K562 (cell line): ENCODE results near the gene RXRB. TPM values are rescaled to one million over a fixed set of nuclear protein-coding genes. Genes with fewer than 3 reads are reported as not detected.

Experiments
- E2F5 ChIP-seq: sonication (generic); formaldehyde crosslinking; IDR thresholded peaks from 2 replicates; pipeline ENCODE4 v1.8.0; 2022; ENCODE audit warnings: mild to moderate bottlenecking, missing genetic modification reagents
- MGA ChIP-seq: fragments of 450-650 bp; IDR thresholded peaks from 2 replicates; pipeline ENCODE4 v1.6.1; 2016; ENCODE audit warnings: mild to moderate bottlenecking, moderate library complexity
- PATZ1 ChIP-seq: fragments of 250-450 bp; sonication (Bioruptor Pico); IDR thresholded peaks from 2 replicates; pipeline ENCODE4 v1.5.0; 2020; ENCODE audit warnings: mild to moderate bottlenecking, borderline replicate concordance
- ZBTB49 ChIP-seq: sonication (generic); formaldehyde crosslinking; IDR thresholded peaks from 2 replicates; pipeline ENCODE4 v1.8.0; 2022; ENCODE audit warnings: missing genetic modification reagents, mild to moderate bottlenecking, borderline replicate concordance
- ZNF398 ChIP-seq: fragments of 250-450 bp; sonication (Bioruptor Pico); IDR thresholded peaks from 2 replicates; pipeline ENCODE4 v1.8.0; 2021; ENCODE audit warnings: moderate library complexity, mild to moderate bottlenecking, inconsistent platforms
- polyA plus RNA-seq, 8 experiments: library from polyadenylated mRNA; depleted of rRNA in 4 of 8; stranded (reverse) in 5 of 8; unstranded in 3 of 8; fragments of >200 nt; fragmentation: Nextera tagmentation in 2 of 8; fragmentation: Illumina TruSeq in 1 of 8; extraction: Ambion mirVana in 2 of 8; extraction: Trizol in 1 of 8; gene quantifications; 2 replicates each; pipeline versions ENCODE4 v1.2.1 to v1.2.3, GENCODE V29; 2011 to 2014; ENCODE audit warnings: inconsistent platforms in 1 of 8, missing spikeins in 1 of 8
- total RNA-seq, 7 experiments: library from RNA; depleted of rRNA in 6 of 7; stranded (reverse); fragments of >200 nt in 6 of 7; fragmentation: Illumina TruSeq in 2 of 7; extraction: Trizol in 2 of 7; gene quantifications; 2 replicates each; pipeline versions ENCODE4 v1.2.1 to v1.2.3, GENCODE V29; 2011 to 2021; ENCODE audit warnings: low replicate concordance in 1 of 7

Gene RXRB
- total and polyA plus RNA-seq, 9 of the 15 experiments (the other 6 are each of a cell fraction or from before 2014, with no cell fraction given): 0.76 to 35.5 (median 18.4) TPM

- TF ChIP-seq MGA (peak; percentile 30; the same call in 1 of the 2 replicates), ZBTB49 (CRISPR knock-in tag) (0 out of 2 replicates have a peak, but pooled peaks have one; percentile 50), PATZ1 (no peak), ZNF398 (CRISPR knock-in tag) (no peak), E2F5 (0 out of 2 replicates have a peak, but pooled peaks have one; percentile 48)
These were observed 681 bp upstream of the RXRB start (continued) for GRCh38 chr6:33201147-33201545.
